WERI-Rb-1 (cell line): ENCODE results near the gene LMOD2.

Experiments used
- DNase-seq: peaks from one replicate; pipeline ENCODE4 v3.0.0-alpha.2; 2020
- H3K27ac ChIP-seq: fragments of 250-450 bp; sonication (Bioruptor Pico); 2 replicates; pipeline ENCODE4 v1.5.1; 2020; ENCODE audit warnings: mild to moderate bottlenecking, moderate library complexity
- H3K27me3 ChIP-seq: fragments of 250-450 bp; sonication (Bioruptor Pico); 2 replicates; pipeline ENCODE4 v1.5.1; 2021; ENCODE audit warnings: mild to moderate bottlenecking, low read depth, moderate library complexity; ENCODE audit not compliant: insufficient read depth, severe bottlenecking
- H3K36me3 ChIP-seq: fragments of 250-450 bp; sonication (Bioruptor Pico); 2 replicates; pipeline ENCODE4 v1.5.1; 2020; ENCODE audit warnings: mild to moderate bottlenecking, moderate library complexity
- H3K4me3 ChIP-seq: 2 replicates; pipeline ENCODE4 v1.5.1; 2011; ENCODE audit warnings: low read depth, mild to moderate bottlenecking, control low read depth, low read length
- H3K9me3 ChIP-seq: fragments of 250-450 bp; sonication (Bioruptor Pico); 2 replicates; pipeline ENCODE4 v1.5.1; 2021; ENCODE audit warnings: mild to moderate bottlenecking, moderate library complexity; ENCODE audit not compliant: severe bottlenecking
- CTCF ChIP-seq: IDR thresholded peaks from 2 replicates; pipeline ENCODE4 v1.5.1; 2011; ENCODE audit warnings: low read depth, mild to moderate bottlenecking, control low read depth, inconsistent platforms, low read length

The LMOD2 gene

GRCh38 chr7:123665157-123665556 is 9.5 kb downstream of the LMOD2 start:
- peak; percentile 58 for DNase-seq
- Histone ChIP-seq H3K27me3 (no peaks in the 10 kb centered on the region), H3K27ac (peak overlapping the region; percentile 78), H3K9me3 (no peaks in the 10 kb centered on the region), H3K4me3 (no peak overlapping the region), H3K36me3 (no peaks in the 10 kb centered on the region)
- no peak for TF ChIP-seq CTCF

- Histone ChIP-seq H3K36me3 (no peaks in the 10 kb centered on the region), H3K4me3 (no peak overlapping the region), H3K27ac (peak overlapping the region; percentile 78), H3K9me3 (no peaks in the 10 kb centered on the region), H3K27me3 (no peaks in the 10 kb centered on the region)
- no peak for DNase-seq
- no peak for TF ChIP-seq CTCF
Observed at GRCh38 chr7:123665896-123666295, 10.2 kb downstream of the LMOD2 start.

GRCh38 chr7:123666492-123666891 is 10.8 kb downstream of the LMOD2 start:
- DNase-seq, result peak; percentile 87
- Histone ChIP-seq H3K4me3 (no peak overlapping the region), H3K9me3 (no peaks in the 10 kb centered on the region), H3K27ac (peak overlapping the region; percentile 24), H3K27me3 (no peaks in the 10 kb centered on the region), H3K36me3 (no peaks in the 10 kb centered on the region)
- no peak for TF ChIP-seq CTCF

GRCh38 chr7:123669485-123669884 is 13.8 kb downstream of the LMOD2 start:
- Histone ChIP-seq H3K9me3 (no peaks in the 10 kb centered on the region), H3K27me3 (no peaks in the 10 kb centered on the region), H3K36me3 (no peaks in the 10 kb centered on the region), H3K4me3 (no peak overlapping the region), H3K27ac (no peak overlapping the region)
- no peak for DNase-seq
- no peak for TF ChIP-seq CTCF

GRCh38 chr7:123673137-123673732 is 17.6 kb downstream of the LMOD2 start:
- no peak overlapping the region for H3K27ac ChIP-seq
- no peak overlapping the region for H3K4me3 ChIP-seq
- H3K36me3 ChIP-seq, result no peaks in the 10 kb centered on the region
- no peaks in the 10 kb centered on the region for H3K9me3 ChIP-seq
- no peak for TF ChIP-seq CTCF
- no peaks in the 10 kb centered on the region for H3K27me3 ChIP-seq
- DNase-seq, result no peak

- Histone ChIP-seq H3K27ac (no peak overlapping the region), H3K4me3 (no peak overlapping the region), H3K36me3 (no peaks in the 10 kb centered on the region), H3K9me3 (no peaks in the 10 kb centered on the region), H3K27me3 (no peaks in the 10 kb centered on the region)
- no peak for TF ChIP-seq CTCF
- DNase-seq, result no peak
Observed at GRCh38 chr7:123673752-123674398, 18.2 kb downstream of the LMOD2 start.
